SH-SY5Y (cell line): ENCODE results near the gene DLG2.

Source experiments
- GATA2 ChIP-seq: IDR thresholded peaks from 2 replicates; pipeline ENCODE4 v1.6.1; 2011; ENCODE audit warnings: mild to moderate bottlenecking, low read depth, low read length
- GATA3 ChIP-seq: IDR thresholded peaks from 2 replicates; pipeline ENCODE4 v1.6.1; 2011; ENCODE audit warnings: low read depth, mild to moderate bottlenecking, low read length, moderate library complexity

DNA sequence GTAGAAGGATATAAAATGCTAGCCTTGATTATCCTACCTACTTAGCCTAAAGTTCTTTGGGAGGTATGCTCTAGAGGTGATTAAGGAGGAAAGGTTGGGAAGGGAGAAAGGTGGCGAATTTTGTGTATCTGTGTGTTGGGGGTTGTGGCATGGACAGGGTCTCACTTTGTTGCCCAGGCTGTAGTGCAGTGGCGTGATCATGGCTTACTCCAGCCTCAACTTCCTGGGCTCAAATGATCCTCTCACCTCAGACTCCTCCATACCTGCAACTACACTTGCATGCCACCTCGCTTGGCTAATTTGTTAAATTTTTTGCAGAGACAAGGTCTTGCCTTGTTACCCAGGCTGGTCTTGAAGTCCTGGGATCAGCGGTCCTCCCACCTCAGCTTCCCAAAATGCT is 1094.8 kb downstream of the DLG2 start:
- TF ChIP-seq GATA2 (no peak), GATA3 (no peak)
